DMS79 treated with DMSO at 0.1 percent for 48 hours (cell line): Measurements from ENCODE around the gene CDK14.

Experiments used
- DNase-seq: peaks from one replicate; lab custom pipeline; 2025; lab: John Stamatoyannopoulos, UW

The CDK14 gene

GRCh38 chr7:90680484-90680883 lies 84.4 kb downstream of the CDK14 start:
- no peak for DNase-seq

- no peak for DNase-seq
Measured at GRCh38 chr7:90681336-90682022, 85.4 kb downstream of the CDK14 start.

GRCh38 chr7:90686146-90686545 lies 90.0 kb downstream of the CDK14 start:
- DNase-seq: no peak

GRCh38 chr7:90688810-90689209 lies 92.7 kb downstream of the CDK14 start:
- DNase-seq: no peak

GRCh38 chr7:90689260-90689659 lies 93.1 kb downstream of the CDK14 start:
- no peak for DNase-seq

GRCh38 chr7:90690159-90690858 lies 94.2 kb downstream of the CDK14 start:
- no peak for DNase-seq

GRCh38 chr7:90692396-90692795 lies 96.3 kb downstream of the CDK14 start:
- no peak for DNase-seq

- DNase-seq: no peak
Measured at GRCh38 chr7:90692947-90693346, 96.8 kb downstream of the CDK14 start.

- no peak for DNase-seq
Measured at GRCh38 chr7:90693939-90694338, 97.8 kb downstream of the CDK14 start.

GRCh38 chr7:90698616-90699015 lies 102.5 kb downstream of the CDK14 start:
- DNase-seq: no peak

- no peak for DNase-seq
Measured at GRCh38 chr7:90701021-90701420, 104.9 kb downstream of the CDK14 start.

GRCh38 chr7:90701771-90702170 lies 105.7 kb downstream of the CDK14 start:
- DNase-seq: no peak

GRCh38 chr7:90705391-90706071 lies 109.4 kb downstream of the CDK14 start:
- no peak for DNase-seq

- no peak for DNase-seq
Measured at GRCh38 chr7:90706072-90706716, 110.1 kb downstream of the CDK14 start.

GRCh38 chr7:90708841-90709317 lies 112.8 kb downstream of the CDK14 start:
- no peak for DNase-seq

- DNase-seq: no peak
Measured at GRCh38 chr7:90709501-90710465, 113.7 kb downstream of the CDK14 start.

- peak; percentile 33 for DNase-seq
Measured at GRCh38 chr7:90710466-90710850, 114.3 kb downstream of the CDK14 start.

GRCh38 chr7:90713628-90714027 lies 117.5 kb downstream of the CDK14 start:
- DNase-seq: no peak

GRCh38 chr7:90715067-90715466 lies 118.9 kb downstream of the CDK14 start:
- no peak for DNase-seq

GRCh38 chr7:90717296-90718060 lies 121.4 kb downstream of the CDK14 start:
- DNase-seq: no peak

GRCh38 chr7:90719155-90719554 lies 123.0 kb downstream of the CDK14 start:
- no peak for DNase-seq
